GM12875 (cell line): ENCODE data around the gene SEC14L3.

Experiments
- H3K4me3 ChIP-seq: one replicate; pipeline ENCODE4 v1.5.1; 2011; ENCODE audit warnings: low read depth, low read length, control low read depth
- TF ChIP-seq, protein P1 (sequence below): IDR thresholded peaks from 2 replicates; pipeline ENCODE4 v1.5.1; 2011; ENCODE audit warnings: low read depth, mild to moderate bottlenecking, control low read depth, inconsistent platforms, low read length, moderate library complexity, borderline replicate concordance; ENCODE audit not compliant: insufficient read depth

SEC14L3 gene

DNA sequence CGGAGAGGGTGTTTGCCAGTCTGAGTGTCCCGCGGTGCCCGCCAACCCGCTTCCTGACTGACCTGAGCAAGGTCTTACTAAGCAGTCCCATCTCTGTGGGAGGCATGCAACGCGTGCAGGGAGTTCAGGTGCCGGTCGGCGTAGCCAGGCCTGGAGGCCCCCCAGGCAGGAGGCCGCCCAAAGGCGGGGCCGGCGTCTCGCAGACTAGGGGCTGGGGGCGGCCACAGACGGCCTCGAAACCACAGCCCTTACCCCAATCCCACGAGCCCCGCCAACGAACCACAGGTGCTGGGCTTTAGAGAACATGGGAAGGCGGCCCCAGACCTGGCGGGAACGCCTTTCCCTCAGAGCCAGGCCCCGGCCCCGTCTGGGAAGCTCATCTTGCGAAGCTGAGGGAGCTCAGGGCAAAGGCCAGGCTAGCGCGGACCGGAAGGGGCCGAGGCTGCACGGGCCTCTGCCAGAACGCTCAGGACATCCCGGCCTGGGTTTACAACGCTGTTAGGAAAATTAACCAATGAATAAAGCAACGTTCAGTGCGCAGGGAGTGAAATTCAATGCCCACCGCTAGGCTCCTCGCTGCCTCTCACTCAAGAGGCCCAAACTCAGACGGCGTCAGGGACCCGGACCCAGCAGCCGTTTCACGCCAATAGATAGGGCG, 48.4 kb downstream of the SEC14L3 start:
- peak overlapping the region; percentile 75 for H3K4me3 ChIP-seq
- TF ChIP-seq, protein P1, sequence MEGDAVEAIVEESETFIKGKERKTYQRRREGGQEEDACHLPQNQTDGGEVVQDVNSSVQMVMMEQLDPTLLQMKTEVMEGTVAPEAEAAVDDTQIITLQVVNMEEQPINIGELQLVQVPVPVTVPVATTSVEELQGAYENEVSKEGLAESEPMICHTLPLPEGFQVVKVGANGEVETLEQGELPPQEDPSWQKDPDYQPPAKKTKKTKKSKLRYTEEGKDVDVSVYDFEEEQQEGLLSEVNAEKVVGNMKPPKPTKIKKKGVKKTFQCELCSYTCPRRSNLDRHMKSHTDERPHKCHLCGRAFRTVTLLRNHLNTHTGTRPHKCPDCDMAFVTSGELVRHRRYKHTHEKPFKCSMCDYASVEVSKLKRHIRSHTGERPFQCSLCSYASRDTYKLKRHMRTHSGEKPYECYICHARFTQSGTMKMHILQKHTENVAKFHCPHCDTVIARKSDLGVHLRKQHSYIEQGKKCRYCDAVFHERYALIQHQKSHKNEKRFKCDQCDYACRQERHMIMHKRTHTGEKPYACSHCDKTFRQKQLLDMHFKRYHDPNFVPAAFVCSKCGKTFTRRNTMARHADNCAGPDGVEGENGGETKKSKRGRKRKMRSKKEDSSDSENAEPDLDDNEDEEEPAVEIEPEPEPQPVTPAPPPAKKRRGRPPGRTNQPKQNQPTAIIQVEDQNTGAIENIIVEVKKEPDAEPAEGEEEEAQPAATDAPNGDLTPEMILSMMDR: no peak

DNA sequence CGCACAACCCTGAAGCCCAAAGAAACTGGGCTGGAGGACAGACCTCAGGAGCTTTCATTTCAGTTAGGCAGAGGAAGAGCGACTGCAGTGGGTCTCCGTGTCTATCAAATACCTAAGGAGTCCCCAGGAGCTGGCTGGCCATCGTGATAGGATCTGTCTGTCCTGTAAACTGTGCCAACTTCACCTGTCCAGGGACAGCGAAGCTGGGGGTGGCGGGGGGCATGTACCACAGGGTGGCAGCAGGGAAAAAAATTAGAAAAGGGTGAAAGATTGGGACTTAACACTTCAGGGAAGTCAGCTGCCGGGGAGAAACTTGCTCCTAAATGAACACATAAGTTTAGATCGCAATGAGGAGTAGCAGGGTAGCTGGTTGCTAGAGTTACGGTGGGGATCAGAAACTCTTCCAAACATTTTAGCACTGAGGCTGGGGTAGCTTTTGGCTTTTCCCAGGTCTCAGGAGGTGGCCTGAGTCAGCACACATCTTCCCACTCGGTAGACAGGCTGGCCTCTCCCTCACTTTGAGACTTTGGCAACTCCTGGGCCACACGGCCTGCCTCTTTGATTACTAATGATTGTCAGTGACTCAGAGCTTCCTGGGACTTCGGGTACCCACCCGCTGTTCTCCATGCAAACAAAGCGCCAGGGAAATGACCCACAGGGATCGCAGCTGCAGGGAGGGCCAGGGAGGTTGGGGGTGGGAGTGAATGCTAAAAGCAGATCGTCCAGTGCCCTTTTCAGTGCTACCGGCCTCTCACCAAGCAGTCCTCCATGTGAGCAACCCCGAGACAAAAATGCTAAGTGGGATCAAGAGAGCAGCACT, 49.1 kb downstream of the SEC14L3 start:
- peak overlapping the region; percentile 75 for H3K4me3 ChIP-seq
- TF ChIP-seq, protein P1: no peak

DNA sequence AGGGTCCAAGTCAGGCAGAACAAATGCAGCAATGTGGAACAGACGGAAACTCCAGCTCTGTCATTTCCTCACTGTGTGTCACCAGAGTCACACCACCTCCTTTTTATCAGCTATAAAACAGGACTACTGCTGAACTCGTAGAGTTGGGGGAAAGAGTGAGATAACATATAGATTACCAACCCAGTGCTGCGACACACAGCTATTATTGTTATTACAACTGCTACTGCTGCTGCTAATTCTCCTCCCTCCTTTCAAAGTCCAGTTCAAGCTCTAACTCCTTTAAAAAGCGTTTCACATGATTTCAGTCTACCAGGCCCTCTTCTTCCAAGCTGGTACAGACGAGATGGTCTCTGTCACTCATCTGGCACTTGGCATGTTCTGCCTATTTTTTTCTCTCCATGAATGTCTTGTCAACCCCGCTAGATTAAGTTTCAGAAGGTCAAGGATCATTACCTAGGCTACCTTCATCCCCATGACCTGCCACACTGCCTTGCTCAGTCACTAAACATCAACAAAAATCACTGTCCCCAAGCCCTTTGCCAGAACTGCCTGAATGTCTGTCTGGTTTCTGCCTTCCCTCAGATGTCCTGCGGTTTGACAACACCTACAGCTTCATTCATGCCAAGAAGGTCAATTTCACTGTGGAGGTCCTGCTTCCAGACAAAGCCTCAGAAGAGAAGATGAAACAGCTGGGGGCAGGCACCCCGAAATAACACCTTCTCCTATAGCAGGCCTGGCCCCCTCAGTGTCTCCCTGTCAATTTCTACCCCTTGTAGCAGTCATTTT, 49.9 kb downstream of the SEC14L3 start:
- TF ChIP-seq, protein P1: no peak
- no peak overlapping the region for H3K4me3 ChIP-seq

DNA sequence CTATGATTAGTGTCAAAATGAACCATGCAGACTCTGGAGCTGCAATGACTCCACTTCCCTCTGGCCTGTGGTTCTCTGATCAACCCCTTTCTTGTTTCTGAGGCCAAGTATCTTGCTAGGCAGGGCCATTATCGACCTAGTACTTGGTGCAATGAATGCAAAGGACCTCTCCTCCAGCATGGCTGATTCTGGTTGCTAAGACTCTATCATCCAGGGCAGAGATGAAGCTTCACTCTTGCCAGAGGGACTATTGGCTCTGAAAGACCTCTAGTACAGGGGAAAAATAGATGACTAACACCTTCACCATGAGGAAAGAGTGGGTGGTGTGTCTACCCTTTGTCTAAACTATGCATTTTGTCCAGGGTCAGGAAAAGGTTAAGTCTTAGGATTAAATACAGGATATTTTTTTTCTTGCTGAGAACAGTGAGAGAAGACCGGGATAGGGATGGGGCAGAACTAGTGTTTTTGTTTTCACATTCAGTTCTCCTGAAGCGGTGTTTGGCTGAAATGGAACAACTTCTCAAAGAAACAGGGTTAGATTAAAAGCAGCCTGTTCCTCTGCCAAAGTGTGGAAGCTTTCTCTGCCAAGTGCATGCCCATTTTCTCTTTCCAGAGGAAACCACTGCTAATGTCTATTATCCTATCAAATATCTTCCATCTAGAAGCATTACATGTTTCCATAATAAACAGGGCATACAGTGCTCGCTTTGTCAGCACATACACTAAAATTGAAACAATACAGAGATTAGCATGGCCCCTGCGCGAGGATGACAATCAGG, 51.3 kb downstream of the SEC14L3 start:
- TF ChIP-seq, protein P1: no peak
- no peak overlapping the region for H3K4me3 ChIP-seq

DNA sequence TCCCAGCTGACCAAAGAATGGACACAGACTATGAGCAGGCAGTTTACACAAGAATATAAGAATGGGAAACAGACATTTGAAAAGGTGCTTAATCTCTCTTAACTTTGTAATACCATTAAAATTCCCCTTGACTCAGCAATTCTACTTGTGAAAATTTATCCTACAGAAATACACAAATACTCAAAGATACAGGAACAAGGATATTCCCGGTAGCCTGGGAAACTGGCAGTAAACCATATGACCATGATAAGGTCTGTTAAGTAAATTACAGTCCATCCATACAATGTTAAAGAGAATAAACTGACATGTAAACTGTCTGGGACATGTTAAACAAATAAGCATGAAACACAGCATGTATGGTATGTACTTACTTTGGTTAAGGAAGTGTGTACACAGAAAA, 55.0 kb downstream of the SEC14L3 start:
- H3K4me3 ChIP-seq: no peak overlapping the region
- TF ChIP-seq, protein P1: no peak

DNA sequence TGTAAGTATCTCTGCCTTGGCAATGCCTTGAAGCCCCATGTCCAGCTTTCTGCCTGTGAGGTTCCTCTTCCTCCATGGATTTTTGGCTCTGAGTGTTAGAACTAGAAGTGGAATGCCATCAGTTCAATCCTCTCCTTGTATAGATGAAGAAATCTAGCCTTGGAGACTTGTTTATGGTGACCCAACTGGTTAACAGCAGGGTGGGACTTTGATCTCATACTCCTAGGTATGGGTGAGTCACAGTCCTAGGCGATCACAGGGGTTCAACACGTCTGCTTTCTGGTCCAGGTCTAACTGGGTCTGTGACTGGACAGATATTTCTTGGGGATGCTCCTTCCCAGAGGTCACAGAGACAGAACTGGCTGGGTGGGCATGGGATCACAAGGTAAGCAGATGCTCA, 55.4 kb downstream of the SEC14L3 start:
- no peak overlapping the region for H3K4me3 ChIP-seq
- TF ChIP-seq, protein P1: no peak
